GM12878 (cell line): ENCODE results near the gene COPS6. TPM values are rescaled to one million over a fixed set of nuclear protein-coding genes. Genes with fewer than 3 reads are reported as not detected.

Experiments used
- ATAC-seq: fragments of 200-7000 bp; cut with Tn5 transposase; 3 replicates; pipeline ENCODE4 v1.9.1; 2020; ENCODE audit warnings: mild to moderate bottlenecking, moderate library complexity
- BruUV-seq: library from RNA; stranded (reverse); fragments of 400-500 nt; replicated peaks from 2 replicates; lab custom pipeline; 2021; lab: Mats Ljungman, UMichigan
- CTCF ChIA-PET: fragments of 300-600 bp; sonication (Branson Sonifier 250); formaldehyde crosslinking; extraction: SDS; loops from one replicate; lab custom pipeline; 2021; ENCODE audit warnings: inconsistent platforms; lab: Yijun Ruan, JAX
- POLR2A ChIA-PET: fragments of 350-600 bp; formaldehyde crosslinking; extraction: SDS; loops from one replicate; lab custom pipeline; 2021; ENCODE audit warnings: inconsistent platforms; lab: Charles Lee
- RAD21 ChIA-PET: fragments of 300-600 bp; sonication (Branson Sonifier 250); formaldehyde crosslinking; loops from one replicate; lab custom pipeline; 2023; ENCODE audit warnings: antibody characterized with exemption; ENCODE audit not compliant: unreplicated experiment; lab: Charles Lee
- SMC1A ChIA-PET: fragments of 300-600 bp; sonication (Branson Sonifier 250); formaldehyde crosslinking; loops from one replicate; lab custom pipeline; 2023; ENCODE audit not compliant: unreplicated experiment, uncharacterized antibody; lab: Charles Lee
- DNase-seq: peaks from one replicate; pipeline ENCODE4 v3.0.0-alpha.2; 2011; ENCODE audit warnings: low read depth, low spot score
- FAIRE-seq: peaks from 3 replicates; lab custom pipeline; 2011; peaks lifted over from hg19 to GRCh38; lab: Jason Lieb, UNC
- H2AFZ ChIP-seq: 2 replicates; pipeline ENCODE4 v1.6.0; 2011; ENCODE audit warnings: low read depth, low read length, control low read depth; ENCODE audit not compliant: control insufficient read depth
- H3K27ac ChIP-seq: 2 replicates; pipeline ENCODE4 v1.5.1; 2011; ENCODE audit warnings: control low read depth; ENCODE audit not compliant: control insufficient read depth, insufficient read depth
- H3K27me3 ChIP-seq, 2 experiments: replicated peaks in 1 of 2; 2 replicates each; pipeline versions ENCODE4 v1.6.0 to v1.6.1; 2011; ENCODE audit warnings: low read length in 1 of 2; ENCODE audit not compliant: control insufficient read depth in 2 of 2, insufficient read depth in 2 of 2
- H3K36me3 ChIP-seq, 2 experiments: 2 replicates each; pipeline ENCODE4 v1.5.1; 2011; ENCODE audit warnings: low read length in 1 of 2; ENCODE audit not compliant: control insufficient read depth in 2 of 2, insufficient read depth in 2 of 2
- H3K4me1 ChIP-seq: 2 replicates; pipeline ENCODE4 v1.6.1; 2011; ENCODE audit warnings: mild to moderate bottlenecking, low read length, moderate library complexity, mixed read lengths; ENCODE audit not compliant: control insufficient read depth, insufficient read depth
- H3K4me2 ChIP-seq: 2 replicates; pipeline ENCODE4 v1.6.0; 2011; ENCODE audit warnings: control low read depth; ENCODE audit not compliant: control insufficient read depth, insufficient read depth
- H3K4me3 ChIP-seq: fragments of 200-600 bp; sonication (generic); 2 replicates; pipeline ENCODE4 v1.5.1; 2016
- H3K79me2 ChIP-seq: 2 replicates; pipeline ENCODE4 v1.6.0; 2011; ENCODE audit warnings: low read length; ENCODE audit not compliant: control insufficient read depth, insufficient read depth
- H3K9ac ChIP-seq: 2 replicates; pipeline ENCODE4 v1.8.0; 2011; ENCODE audit warnings: low read length, control low read depth, mixed read lengths; ENCODE audit not compliant: control insufficient read depth, insufficient read depth
- H3K9me3 ChIP-seq: replicated peaks from 3 replicates; pipeline ENCODE4 v1.5.1; 2011; ENCODE audit warnings: mild to moderate bottlenecking, low read length; ENCODE audit not compliant: control insufficient read depth, insufficient read depth
- H4K20me1 ChIP-seq: 2 replicates; pipeline ENCODE4 v1.6.0; 2011; ENCODE audit not compliant: control insufficient read depth, insufficient read depth
- CHD2 ChIP-seq: IDR thresholded peaks from 2 replicates; pipeline ENCODE4 v1.6.1; 2011; ENCODE audit warnings: low read depth, low read length, improper control_type of control experiment, borderline replicate concordance
- HCFC1 ChIP-seq: fragments of 150-350 bp; IDR thresholded peaks from 2 replicates; pipeline ENCODE4 v1.6.1; 2014; ENCODE audit warnings: low read length
- HDAC2 ChIP-seq: fragments of 200-600 bp; sonication (generic); IDR thresholded peaks from 2 replicates; pipeline ENCODE4 v1.6.1; 2017
- IRF3 ChIP-seq: fragments of 450-650 bp; IDR thresholded peaks from 2 replicates; pipeline ENCODE4 v1.6.1; 2014; ENCODE audit warnings: mild to moderate bottlenecking
- NFYB ChIP-seq: IDR thresholded peaks from 2 replicates; pipeline ENCODE4 v1.6.1; 2011; ENCODE audit warnings: low read depth, mild to moderate bottlenecking, low read length, improper control_type of control experiment, moderate library complexity; ENCODE audit not compliant: insufficient read depth
- NR2C1 ChIP-seq: fragments of 450-650 bp; IDR thresholded peaks from 2 replicates; pipeline ENCODE4 v1.6.1; 2017; ENCODE audit warnings: antibody characterized with exemption, mild to moderate bottlenecking, moderate library complexity
- PAX8 ChIP-seq: fragments of 450-650 bp; IDR thresholded peaks from 2 replicates; pipeline ENCODE4 v1.6.1; 2017; ENCODE audit warnings: mild to moderate bottlenecking, moderate library complexity
- SUPT20H ChIP-seq: IDR thresholded peaks from 2 replicates; pipeline ENCODE4 v1.6.1; 2011; ENCODE audit warnings: low read depth, mild to moderate bottlenecking, low read length, moderate library complexity, borderline replicate concordance; ENCODE audit not compliant: control insufficient read depth
- TAF1 ChIP-seq: IDR thresholded peaks from 2 replicates; pipeline ENCODE4 v1.6.1; 2011; ENCODE audit warnings: mild to moderate bottlenecking, low read depth, low read length, borderline replicate concordance
- ZNF622 ChIP-seq: fragments of 450-650 bp; IDR thresholded peaks from 2 replicates; pipeline ENCODE4 v1.6.1; 2017; ENCODE audit warnings: mild to moderate bottlenecking, inconsistent platforms
- WGBS: methylation state at CpG from one replicate; pipeline ENCODE4 v1.1.6; 2016; ENCODE audit warnings: low lambda C conversion rate; ENCODE audit not compliant: insufficient replicate concordance, insufficient coverage; ENCODE audit errors: missing lambda C conversion rate; 5-methylcytosine and 5-hydroxymethylcytosine counted together
- in situ Hi-C: fragments of 300-500 bp; cut with MboI; formaldehyde crosslinking; loops from 9 replicates; pipeline ENCODE4 v1.14.3; 2018; ENCODE audit warnings: mixed read lengths
- intact Hi-C: fragments of 100-400 bp; cut with micrococcal nuclease; formaldehyde crosslinking; loops from one replicate; pipeline ENCODE4 v1.14.2; 2022; ENCODE audit not compliant: unreplicated experiment
- polyA plus RNA-seq, 11 experiments: library from polyadenylated mRNA; depleted of rRNA in 4 of 11; unstranded in 6 of 11; stranded (reverse) in 5 of 11; fragments of >200 nt; fragmentation: Nextera tagmentation in 4 of 11; fragmentation: Illumina TruSeq in 1 of 11; extraction: Ambion mirVana in 4 of 11; extraction: Trizol in 1 of 11; gene quantifications; 1 replicate in 1 of 11; 2 replicates in 10 of 11; pipeline versions ENCODE4 v1.2.1 to v1.2.3, GENCODE V29; 2011 to 2016; ENCODE audit warnings: inconsistent platforms in 2 of 11, missing spikeins in 2 of 11, low read depth in 1 of 11
- total RNA-seq, 4 experiments: library from RNA; depleted of rRNA in 3 of 4; stranded (reverse); fragments of >200 nt in 3 of 4; fragmentation: Illumina TruSeq in 1 of 4; extraction: Trizol in 1 of 4; gene quantifications; 2 replicates each; pipeline versions ENCODE4 v1.2.1 to v1.2.3, GENCODE V29; 2013 to 2021
- TF ChIP-seq, protein P1 (sequence below): fragments of 150-350 bp; IDR thresholded peaks from 2 replicates; pipeline ENCODE4 v1.6.1; 2016; ENCODE audit warnings: low read depth, low read length

COPS6 gene
- total and polyA plus RNA-seq, 10 of the 15 experiments (the other 5 are each of a cell fraction or from before 2014, with no cell fraction given): 28.5 to 182 (median 81.5) TPM

DNA sequence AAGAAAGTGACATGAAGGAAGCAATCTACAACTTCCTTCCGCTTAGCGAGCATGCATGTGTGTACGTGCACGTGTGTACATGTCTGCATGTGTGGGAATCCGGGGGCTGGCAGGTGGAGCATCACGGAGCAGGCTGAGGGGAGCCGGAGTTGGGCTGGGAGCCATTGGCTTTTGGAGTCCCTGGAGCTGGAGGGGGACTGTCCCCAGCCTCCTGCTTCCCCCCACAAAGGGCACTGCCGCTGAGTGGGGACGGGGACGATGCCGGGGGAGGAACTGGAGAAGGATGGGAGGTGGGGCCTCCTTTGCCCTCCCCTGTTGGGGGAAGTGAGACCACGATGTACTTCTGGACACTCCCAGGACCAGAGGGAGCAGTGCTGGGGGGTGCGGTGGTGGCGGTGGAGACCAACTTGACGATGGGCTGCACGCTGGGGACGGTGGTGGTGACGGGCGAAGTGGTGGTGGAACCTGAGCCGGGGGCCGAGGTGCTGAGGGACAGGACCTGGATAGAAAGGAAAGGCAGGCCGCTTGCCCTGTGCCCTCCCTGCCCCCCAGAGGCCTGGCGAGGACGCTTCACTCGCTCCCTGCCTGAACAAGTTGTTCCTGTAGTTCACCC, 18.5 kb downstream of the COPS6 start (continued):
- TF ChIP-seq PAX8: no peak

DNA sequence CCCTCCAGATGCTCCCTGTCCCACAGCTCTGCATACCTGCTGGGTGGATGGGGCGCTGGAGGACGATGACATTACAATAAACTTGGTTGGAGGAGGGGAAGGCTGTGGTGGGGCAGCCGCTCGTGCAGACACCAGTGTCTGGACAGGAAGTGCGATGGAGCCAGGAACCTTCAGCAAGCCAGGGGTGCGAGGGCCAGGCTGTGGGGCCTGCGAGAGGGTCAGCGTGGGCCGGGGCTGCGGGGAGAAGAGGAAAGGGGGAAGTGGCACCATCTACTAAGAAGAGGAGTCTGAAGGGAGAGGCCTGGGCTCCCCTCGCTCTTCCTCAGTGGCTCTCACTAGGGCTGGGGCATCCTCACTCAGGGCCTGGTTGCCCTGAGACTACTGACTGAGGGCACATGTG, 19.1 kb downstream of the COPS6 start:
- in situ Hi-C loops (no loop called here), intact Hi-C loops (no loop called here)
- Histone ChIP-seq H3K36me3 (peaks cover 5 to 9% of the 10 kb centered on the region in 2 experiments; a peak in 3 of 4 replicates), H2AFZ (no peak overlapping the region), H3K27me3 (no peaks in the 10 kb centered on the region), H3K9ac (no peak overlapping the region), H3K4me3 (no peak overlapping the region), H3K4me1 (no peaks in the 10 kb centered on the region), H3K79me2 (no peaks in the 10 kb centered on the region), H3K4me2 (no peak overlapping the region), H4K20me1 (no peaks in the 10 kb centered on the region), H3K9me3 (no peaks in the 10 kb centered on the region), H3K27ac (no peak overlapping the region)
- SMC1A ChIA-PET: no interaction called here
- FAIRE-seq (no peak), DNase-seq (no peak), ATAC-seq (no peak)
- CTCF ChIA-PET: no interaction called here
- no TSS peak for BruUV-seq
- POLR2A ChIA-PET: no interaction called here
- no peak for TF ChIP-seq ZNF622
- no peak for TF ChIP-seq IRF3
- TF ChIP-seq, protein P1, sequence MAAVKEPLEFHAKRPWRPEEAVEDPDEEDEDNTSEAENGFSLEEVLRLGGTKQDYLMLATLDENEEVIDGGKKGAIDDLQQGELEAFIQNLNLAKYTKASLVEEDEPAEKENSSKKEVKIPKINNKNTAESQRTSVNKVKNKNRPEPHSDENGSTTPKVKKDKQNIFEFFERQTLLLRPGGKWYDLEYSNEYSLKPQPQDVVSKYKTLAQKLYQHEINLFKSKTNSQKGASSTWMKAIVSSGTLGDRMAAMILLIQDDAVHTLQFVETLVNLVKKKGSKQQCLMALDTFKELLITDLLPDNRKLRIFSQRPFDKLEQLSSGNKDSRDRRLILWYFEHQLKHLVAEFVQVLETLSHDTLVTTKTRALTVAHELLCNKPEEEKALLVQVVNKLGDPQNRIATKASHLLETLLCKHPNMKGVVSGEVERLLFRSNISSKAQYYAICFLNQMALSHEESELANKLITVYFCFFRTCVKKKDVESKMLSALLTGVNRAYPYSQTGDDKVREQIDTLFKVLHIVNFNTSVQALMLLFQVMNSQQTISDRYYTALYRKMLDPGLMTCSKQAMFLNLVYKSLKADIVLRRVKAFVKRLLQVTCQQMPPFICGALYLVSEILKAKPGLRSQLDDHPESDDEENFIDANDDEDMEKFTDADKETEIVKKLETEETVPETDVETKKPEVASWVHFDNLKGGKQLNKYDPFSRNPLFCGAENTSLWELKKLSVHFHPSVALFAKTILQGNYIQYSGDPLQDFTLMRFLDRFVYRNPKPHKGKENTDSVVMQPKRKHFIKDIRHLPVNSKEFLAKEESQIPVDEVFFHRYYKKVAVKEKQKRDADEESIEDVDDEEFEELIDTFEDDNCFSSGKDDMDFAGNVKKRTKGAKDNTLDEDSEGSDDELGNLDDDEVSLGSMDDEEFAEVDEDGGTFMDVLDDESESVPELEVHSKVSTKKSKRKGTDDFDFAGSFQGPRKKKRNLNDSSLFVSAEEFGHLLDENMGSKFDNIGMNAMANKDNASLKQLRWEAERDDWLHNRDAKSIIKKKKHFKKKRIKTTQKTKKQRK: no peak
- no peak for TF ChIP-seq TAF1
- no peak for TF ChIP-seq HDAC2
- no peak for TF ChIP-seq NFYB
- TF ChIP-seq NR2C1: no peak
- TF ChIP-seq HCFC1: no peak
- TF ChIP-seq SUPT20H: no peak
- TF ChIP-seq CHD2: no peak
- WGBS: 70% methylated on average over 11 of the region's 11 CpGs
- RAD21 ChIA-PET: no interaction called here
